KOPT-K1 (cell line): ENCODE results near the gene PARD3B.

Experiments used
- H3K27ac ChIP-seq: fragments of 200-600 bp; sonication (generic); 2 replicates; pipeline ENCODE4 v1.5.1; 2016; ENCODE audit warnings: antibody characterized with exemption, mild to moderate bottlenecking, low read depth, low read length; ENCODE audit not compliant: poor library complexity, severe bottlenecking
- H3K36me3 ChIP-seq: fragments of 200-600 bp; sonication (generic); 2 replicates; pipeline ENCODE4 v1.5.1; 2017; ENCODE audit warnings: antibody characterized with exemption, mild to moderate bottlenecking, low read length, moderate library complexity; ENCODE audit not compliant: insufficient read depth
- H3K9me3 ChIP-seq: fragments of 200-600 bp; sonication (generic); 2 replicates; pipeline ENCODE4 v1.5.1; 2017; ENCODE audit warnings: antibody characterized with exemption, low read length, mild to moderate bottlenecking; ENCODE audit not compliant: insufficient read depth, poor library complexity, severe bottlenecking

PARD3B gene

DNA sequence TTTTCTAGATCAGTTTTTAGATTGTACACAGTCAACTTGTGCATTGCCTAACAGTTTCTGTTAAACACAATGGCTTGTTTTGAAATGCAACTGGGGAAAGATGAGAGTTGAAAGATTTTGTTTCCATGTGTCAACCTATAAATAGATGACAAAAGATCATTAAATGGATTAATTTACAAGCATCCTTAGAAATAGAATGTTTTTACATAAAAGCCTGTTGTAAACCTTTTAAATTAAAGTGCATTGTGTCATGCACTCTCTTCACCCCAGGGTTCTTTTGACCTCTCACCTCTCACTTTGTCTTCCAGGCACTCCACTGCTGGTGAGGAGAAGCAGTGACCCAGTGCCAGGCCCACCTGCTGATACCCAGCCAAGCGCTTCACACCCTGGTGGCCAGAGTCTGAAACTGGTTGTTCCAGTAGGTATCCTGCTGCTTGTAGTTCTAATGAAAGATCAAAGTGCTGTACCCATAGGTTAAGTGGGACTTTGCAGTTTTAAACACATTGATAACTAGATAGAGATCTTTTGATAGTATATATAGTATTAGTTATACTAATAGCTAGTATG is 502.1 kb downstream of the PARD3B start:
- H3K9me3 ChIP-seq, result no peaks in the 10 kb centered on the region
- no peak overlapping the region for H3K27ac ChIP-seq
- no peaks in the 10 kb centered on the region for H3K36me3 ChIP-seq

DNA sequence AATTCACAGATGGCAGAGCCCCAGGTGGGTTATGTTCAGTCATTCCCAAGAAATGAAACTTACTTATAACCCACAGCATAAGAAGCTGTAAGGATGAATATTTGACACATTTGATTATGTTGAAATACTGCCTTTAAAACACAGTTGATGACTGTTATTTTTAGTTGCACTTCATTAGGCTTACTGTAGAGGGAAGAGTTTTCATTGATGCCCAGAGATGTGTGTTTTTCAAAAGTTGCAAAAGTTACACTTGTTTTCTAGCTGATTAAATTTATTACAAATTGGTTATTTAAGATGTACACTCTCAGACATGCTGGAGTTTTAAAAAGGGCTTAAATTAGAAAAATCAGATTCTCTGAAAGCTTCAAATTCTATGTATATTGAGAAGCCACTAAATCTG is 506.1 kb downstream of the PARD3B start:
- Histone ChIP-seq H3K9me3 (no peaks in the 10 kb centered on the region), H3K36me3 (no peaks in the 10 kb centered on the region), H3K27ac (no peak overlapping the region)

DNA sequence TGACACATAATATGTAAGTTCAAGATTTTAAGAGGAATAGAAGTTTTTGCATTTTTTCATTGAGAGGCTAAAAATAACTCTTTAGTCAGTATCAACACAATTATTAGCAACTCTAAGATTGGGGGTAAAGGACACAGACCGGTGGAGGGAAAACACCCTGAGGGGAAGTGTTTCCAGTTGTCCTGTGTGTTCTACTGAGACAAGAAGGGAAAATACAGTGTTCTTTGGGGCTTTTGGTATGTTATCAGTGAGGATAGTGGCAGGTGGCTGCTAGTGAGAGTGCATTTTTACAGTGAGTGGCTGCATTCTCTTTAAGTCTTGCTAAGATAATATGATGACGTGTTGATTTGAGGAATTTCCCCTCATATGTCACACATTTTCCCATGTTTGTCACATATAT is 507.5 kb downstream of the PARD3B start:
- H3K27ac ChIP-seq, result no peak overlapping the region

DNA sequence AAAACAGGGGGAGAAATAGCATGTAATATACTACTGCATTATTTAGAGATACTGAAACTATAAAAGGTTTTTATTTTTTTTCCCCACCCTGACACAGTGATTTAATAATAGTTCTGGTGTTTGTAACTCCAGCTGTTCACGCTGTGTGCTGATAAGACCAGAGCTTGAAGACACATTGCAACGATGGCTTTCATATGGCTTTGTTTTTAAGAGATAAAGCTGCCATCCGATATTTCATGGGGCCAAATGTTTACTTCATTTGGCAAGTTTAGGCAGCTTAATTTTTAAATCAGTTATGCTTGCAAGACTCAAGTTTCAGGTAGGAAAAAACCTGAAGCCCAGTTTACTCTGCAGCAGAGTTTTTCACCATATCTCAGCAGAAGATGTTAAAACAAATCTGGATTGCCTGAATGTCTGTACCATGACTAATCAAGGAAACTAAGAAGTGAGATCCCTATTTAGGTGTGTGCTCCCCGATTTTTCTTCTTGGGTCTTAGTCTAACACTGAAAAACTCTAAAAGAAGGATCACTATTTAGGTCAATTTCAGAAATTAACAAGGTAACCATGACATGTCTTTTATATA is 508.6 kb downstream of the PARD3B start:
- Histone ChIP-seq H3K9me3 (no peaks in the 10 kb centered on the region), H3K36me3 (no peaks in the 10 kb centered on the region), H3K27ac (no peak overlapping the region)

More for the DNA sequence above, 507.5 kb downstream of the PARD3B start:
- Histone ChIP-seq H3K9me3 (no peaks in the 10 kb centered on the region), H3K36me3 (no peaks in the 10 kb centered on the region)

DNA sequence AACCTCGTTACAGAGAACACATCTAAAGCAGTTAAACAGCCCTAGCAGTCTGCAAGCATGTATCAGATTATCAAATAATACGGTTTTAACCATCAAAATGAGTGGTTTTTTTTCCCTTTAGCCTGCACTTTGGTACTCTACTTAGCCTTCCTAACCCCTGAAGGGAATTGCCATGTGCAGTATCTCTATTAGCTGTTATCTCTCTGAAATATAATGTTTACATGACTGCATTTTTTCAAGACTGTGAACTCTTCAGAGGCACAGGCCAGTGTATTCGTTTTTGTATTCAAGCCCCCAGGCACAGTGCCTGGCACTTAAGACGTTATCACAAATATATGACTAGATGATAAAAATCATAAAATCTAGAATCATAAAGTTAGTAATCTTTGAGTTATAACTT is 509.5 kb downstream of the PARD3B start:
- Histone ChIP-seq H3K36me3 (no peaks in the 10 kb centered on the region), H3K9me3 (no peaks in the 10 kb centered on the region), H3K27ac (no peak overlapping the region)

DNA sequence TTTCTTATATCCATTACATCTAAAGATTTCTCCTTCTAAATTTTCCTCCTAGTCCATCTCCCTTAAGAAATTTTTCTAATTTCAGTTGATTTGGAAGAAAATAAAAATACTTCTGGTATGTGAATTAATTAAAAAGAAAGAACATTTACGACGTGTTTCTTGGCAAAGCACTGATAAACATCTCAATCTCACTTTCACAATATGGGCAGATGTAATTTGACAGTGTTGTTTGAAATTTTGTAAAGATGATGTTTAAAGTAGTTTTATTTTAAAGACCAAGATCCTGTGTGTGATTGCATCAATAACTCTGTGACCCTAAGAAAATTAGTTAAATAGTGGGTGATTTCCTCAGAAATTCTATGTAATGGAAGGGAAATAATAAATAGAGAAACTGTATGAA is 510.0 kb downstream of the PARD3B start:
- H3K36me3 ChIP-seq, result no peaks in the 10 kb centered on the region
- no peaks in the 10 kb centered on the region for H3K9me3 ChIP-seq
- H3K27ac ChIP-seq, result no peak overlapping the region

DNA sequence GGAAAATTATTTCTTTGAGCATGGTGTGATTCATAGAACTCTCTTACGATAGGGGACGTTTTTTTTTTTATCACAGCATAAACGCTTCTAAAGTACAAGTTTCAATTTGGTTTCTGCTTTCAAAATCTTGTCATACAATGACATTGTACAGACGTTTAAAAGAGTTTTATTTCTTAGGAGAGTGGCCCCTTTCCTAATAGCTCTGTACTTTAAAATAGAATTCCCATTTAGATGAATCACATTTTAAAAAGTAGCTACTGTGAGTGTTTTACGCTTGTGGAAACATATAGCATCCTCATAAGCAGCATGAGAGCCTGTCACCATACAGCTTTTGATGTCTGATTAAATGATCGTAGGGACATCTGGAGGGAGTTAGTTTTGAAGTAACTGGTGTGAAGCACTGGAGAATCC is 510.9 kb downstream of the PARD3B start:
- Histone ChIP-seq H3K27ac (no peak overlapping the region), H3K36me3 (no peaks in the 10 kb centered on the region), H3K9me3 (no peaks in the 10 kb centered on the region)

DNA sequence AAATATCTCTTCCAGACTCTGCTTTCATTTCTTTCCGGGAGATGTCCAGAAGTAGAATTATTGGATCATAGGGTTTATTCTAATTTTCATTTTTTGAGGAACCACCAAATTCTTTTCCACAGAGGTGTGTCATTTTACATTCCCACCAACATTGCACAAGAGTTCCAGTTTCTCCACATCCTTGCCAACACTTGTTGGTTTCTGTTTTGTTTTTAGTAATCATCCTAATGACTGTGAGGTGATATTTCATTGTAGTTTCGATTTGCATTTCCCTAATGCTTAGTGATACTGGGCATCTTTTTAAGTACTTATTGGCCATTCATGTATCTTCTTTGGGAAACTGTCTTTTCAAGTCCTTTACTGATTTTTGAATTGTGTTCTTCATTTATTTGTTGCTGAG is 513.1 kb downstream of the PARD3B start:
- Histone ChIP-seq H3K9me3 (no peaks in the 10 kb centered on the region), H3K27ac (no peak overlapping the region), H3K36me3 (no peaks in the 10 kb centered on the region)

DNA sequence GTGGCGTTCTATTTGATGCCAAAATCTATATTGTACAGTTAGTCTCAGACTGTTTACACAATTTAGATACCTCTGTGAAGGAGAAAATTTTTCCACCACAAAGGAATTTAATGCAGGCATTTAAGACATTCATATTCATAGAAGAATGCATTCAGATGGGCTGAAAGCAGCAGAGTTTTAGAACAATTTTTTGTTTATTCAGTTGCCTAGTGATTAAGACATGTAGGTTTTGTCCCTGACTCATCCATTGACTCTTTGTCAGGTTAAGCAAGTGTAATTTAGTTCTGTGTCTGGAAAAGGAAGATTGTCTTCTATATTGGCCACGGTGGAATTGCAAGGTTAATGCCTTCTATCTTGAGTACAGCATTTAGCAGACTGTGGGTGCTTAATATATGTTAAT is 515.0 kb downstream of the PARD3B start:
- no peaks in the 10 kb centered on the region for H3K36me3 ChIP-seq
- H3K9me3 ChIP-seq, result no peaks in the 10 kb centered on the region
- no peak overlapping the region for H3K27ac ChIP-seq

DNA sequence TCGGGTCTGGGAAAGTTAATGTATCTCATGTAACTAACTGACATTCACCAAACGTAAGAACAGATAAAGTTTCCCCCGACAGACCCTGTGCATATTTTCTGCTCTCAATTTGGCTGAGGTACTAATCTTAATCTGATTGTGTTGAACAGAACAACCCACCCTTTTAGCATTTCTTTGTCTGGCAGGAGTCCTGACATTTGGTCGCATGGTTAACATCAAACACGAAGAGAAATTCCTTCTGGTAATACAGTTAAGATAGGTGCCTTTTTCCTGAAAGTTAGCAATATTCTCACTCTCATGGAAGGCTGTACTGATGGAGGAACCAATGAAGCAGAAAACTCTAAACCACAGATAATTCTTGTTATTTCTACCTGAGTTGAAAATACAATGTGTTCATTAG is 520.8 kb downstream of the PARD3B start:
- H3K9me3 ChIP-seq, result no peaks in the 10 kb centered on the region
- H3K36me3 ChIP-seq, result no peaks in the 10 kb centered on the region
- no peak overlapping the region for H3K27ac ChIP-seq

DNA sequence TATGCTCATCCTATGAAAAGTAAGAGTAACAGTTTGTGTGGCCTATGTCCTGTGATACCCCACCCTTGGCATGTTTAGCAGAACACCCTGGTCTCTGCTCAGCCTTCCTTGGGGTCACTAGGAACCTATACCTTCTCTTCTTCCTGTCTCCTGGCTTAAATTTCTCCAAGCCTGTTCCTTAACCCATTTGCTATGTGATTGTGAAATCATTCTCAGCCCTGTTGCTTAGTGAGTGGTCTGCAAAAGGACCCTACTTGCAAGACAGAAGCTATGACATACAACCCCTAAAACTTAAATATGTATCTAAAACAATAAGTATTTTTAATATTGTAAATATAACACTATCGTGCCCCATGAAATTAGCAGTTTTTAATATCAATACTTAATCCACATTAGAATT is 524.7 kb downstream of the PARD3B start:
- no peaks in the 10 kb centered on the region for H3K9me3 ChIP-seq
- no peaks in the 10 kb centered on the region for H3K36me3 ChIP-seq
- no peak overlapping the region for H3K27ac ChIP-seq

DNA sequence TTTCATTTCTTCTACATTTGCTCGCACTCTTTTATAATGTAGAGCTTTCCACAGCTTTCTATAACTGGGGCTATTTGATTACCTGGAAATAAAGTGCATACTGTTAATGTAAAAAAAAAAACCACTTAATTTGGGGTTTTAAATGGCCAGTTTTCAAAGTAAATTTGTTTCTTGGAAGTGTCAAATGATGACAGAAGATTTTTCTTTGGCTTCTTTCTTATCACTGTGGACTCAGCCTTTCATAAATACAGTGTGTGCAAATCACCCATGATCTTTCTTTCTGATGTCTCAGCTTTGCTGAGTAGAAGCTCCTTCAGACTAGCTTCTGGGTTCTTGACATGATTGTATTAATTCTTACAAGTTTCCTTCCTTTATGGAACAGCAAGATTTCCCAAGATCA is 525.6 kb downstream of the PARD3B start:
- Histone ChIP-seq H3K36me3 (no peaks in the 10 kb centered on the region), H3K9me3 (no peaks in the 10 kb centered on the region), H3K27ac (no peak overlapping the region)

DNA sequence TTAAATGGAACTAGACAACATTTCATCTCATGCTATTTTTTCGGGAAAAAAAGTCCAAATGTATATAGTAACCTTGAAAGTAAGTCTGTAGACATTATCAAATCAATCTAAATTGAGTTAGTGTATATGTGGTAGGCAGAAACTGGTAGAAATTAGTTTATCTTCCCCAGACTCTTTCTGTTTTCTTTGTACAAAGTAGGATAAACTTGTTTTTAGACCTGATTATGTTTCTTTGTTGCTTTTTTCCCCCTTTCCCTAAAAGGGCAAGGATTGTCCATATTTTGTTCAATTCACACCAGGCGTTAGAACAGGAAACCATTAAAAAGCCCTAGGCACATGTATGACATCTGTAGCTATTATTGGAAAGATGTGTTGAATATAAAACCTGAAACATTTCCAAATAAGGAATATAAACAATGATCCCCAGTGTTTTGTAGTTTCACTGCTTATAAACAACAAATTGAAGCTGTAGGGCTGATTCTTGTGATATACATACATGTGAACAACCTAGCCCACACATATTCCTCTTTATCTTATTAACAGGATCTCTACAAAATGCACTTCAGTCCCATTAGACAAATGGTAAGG is 528.3 kb downstream of the PARD3B start:
- Histone ChIP-seq H3K9me3 (no peaks in the 10 kb centered on the region), H3K36me3 (no peaks in the 10 kb centered on the region), H3K27ac (no peak overlapping the region)

DNA sequence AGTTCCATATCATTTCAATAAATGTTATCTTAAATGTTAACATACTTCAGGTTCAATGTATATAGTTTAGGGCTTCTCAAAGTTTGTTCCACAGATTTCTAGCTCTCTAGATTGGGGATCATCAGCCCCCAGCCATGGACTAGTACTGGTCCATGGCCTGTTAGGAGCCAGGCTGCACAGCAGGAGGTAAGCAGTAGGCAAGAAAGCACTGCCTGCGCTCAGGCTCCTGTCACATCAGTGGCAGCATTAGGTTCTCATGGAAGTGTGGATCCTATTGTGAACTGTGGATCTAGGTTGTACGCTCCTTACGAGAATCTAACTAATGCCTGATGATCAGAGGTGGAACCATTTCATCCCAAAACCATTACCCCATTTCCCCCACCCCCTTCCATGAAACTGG is 531.1 kb downstream of the PARD3B start:
- no peaks in the 10 kb centered on the region for H3K36me3 ChIP-seq
- H3K9me3 ChIP-seq, result no peaks in the 10 kb centered on the region
- no peak overlapping the region for H3K27ac ChIP-seq

DNA sequence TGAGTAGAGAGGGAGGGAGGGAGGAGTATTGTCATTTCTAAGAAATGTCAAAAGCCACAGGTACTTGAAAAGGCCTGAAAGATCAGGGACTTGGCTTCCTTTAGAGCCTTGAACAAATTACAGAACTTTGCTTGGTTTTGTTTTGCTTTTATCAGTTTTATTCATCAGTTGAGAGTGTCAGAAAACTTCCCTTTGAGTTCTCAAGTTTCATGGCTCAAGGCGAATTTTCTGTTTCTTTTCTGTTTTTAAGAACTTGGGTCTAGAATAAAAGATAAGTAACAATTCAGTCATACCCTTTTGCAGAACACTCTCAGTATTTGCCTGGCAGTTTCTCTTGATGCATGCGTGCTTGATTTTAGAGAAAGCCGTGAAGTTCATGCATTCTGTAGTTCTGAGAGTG is 531.9 kb downstream of the PARD3B start:
- no peaks in the 10 kb centered on the region for H3K36me3 ChIP-seq
- H3K27ac ChIP-seq, result no peak overlapping the region
- H3K9me3 ChIP-seq, result no peaks in the 10 kb centered on the region

DNA sequence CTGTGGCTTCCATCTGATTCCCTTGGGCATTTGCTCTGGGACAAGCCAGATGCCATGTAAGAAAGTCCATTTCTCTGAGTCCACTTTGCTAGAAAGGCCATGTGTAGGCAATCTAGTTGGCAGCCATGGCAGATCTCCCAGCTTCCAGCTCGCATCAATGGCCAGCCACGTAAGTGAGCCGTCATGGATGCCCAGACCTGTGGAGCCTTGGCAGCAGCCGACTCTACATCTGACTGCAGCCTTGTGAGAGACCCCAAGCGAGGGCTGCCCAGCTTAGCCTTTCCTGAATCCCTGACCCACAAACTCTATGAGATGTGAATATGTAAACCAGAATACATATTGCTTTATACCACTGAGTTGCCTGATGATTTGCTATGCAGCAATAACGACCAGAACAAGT is 533.5 kb downstream of the PARD3B start:
- Histone ChIP-seq H3K27ac (no peak overlapping the region), H3K36me3 (no peaks in the 10 kb centered on the region), H3K9me3 (no peaks in the 10 kb centered on the region)
